Measurements from ENCODE around the gene NTRK2. TPM values are rescaled to one million over a fixed set of nuclear protein-coding genes. Genes with fewer than 3 reads are reported as not detected.
A peak's percentile ranks its signal among the peaks of the same experiment; 100 is the strongest.

NTRK2 gene
- polyA plus RNA-seq, 1 donor (not counting 4 experiments of a cell fraction or from before 2014, with no cell fraction given) = 0.08 TPM

DNA sequence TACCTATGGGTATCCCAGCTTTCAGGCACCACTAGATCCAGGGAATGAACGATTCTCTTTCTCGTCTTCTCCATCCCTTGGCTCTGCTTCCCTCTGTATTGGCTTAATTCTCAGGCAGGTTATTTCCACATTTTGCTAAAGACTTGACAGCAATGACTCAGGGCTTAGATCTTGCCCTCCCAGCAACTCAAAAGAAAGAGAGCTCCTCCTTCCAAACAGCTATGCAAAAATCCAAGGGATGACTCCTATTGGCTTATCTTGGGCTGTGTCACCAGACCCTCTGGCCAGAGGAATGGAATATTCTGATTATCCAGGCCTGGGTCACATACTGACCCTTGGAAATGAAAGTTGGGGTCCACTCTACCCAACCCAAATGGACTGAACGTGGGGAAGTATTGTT, 270.2 kb downstream of the NTRK2 start:
- Histone ChIP-seq H3K4me3 (ENCODE audit: control insufficient read depth in 2 of 3, extremely low read depth in 1 of 3, insufficient read depth in 2 of 3, low read depth in 1 of 3, low read length in 3 of 3) (no peak overlapping the region), H4K20me1 (ENCODE audit: control insufficient read depth, extremely low read depth, insufficient read depth, low read length) (no peaks in the 10 kb centered on the region), H3K79me2 (ENCODE audit: control insufficient read depth, insufficient read depth, low read length) (no peaks in the 10 kb centered on the region), H3K9ac (ENCODE audit: control insufficient read depth, extremely low read depth, insufficient read depth, low read length) (no peak overlapping the region), H2AFZ (ENCODE audit: control insufficient read depth, low read length) (no peak overlapping the region), H3K36me3 (ENCODE audit: control insufficient read depth in 2 of 2, extremely low read depth in 1 of 2, insufficient read depth in 2 of 2, low read length in 2 of 2) (no peaks in the 10 kb centered on the region), H3K4me1 (ENCODE audit: control insufficient read depth, extremely low read depth, insufficient read depth, low read length) (peaks cover 8% of the 10 kb centered on the region), H3K27me3 (ENCODE audit: control insufficient read depth, extremely low read depth, insufficient read depth, low read length) (no peaks in the 10 kb centered on the region), H3K4me2 (ENCODE audit: control insufficient read depth, extremely low read depth, insufficient read depth, low read depth, low read length) (no peak overlapping the region), H3K9me3 (ENCODE audit: control insufficient read depth, low read depth, low read length) (no peaks in the 10 kb centered on the region), H3K9me1 (ENCODE audit: control insufficient read depth, extremely low read depth, insufficient read depth, low read length) (no peaks in the 10 kb centered on the region), H3K27ac (ENCODE audit: control insufficient read depth, insufficient read depth, low read length) (no peak overlapping the region)
- TF ChIP-seq, protein P1, sequence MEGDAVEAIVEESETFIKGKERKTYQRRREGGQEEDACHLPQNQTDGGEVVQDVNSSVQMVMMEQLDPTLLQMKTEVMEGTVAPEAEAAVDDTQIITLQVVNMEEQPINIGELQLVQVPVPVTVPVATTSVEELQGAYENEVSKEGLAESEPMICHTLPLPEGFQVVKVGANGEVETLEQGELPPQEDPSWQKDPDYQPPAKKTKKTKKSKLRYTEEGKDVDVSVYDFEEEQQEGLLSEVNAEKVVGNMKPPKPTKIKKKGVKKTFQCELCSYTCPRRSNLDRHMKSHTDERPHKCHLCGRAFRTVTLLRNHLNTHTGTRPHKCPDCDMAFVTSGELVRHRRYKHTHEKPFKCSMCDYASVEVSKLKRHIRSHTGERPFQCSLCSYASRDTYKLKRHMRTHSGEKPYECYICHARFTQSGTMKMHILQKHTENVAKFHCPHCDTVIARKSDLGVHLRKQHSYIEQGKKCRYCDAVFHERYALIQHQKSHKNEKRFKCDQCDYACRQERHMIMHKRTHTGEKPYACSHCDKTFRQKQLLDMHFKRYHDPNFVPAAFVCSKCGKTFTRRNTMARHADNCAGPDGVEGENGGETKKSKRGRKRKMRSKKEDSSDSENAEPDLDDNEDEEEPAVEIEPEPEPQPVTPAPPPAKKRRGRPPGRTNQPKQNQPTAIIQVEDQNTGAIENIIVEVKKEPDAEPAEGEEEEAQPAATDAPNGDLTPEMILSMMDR (optimal IDR thresholded peaks at IDR 0.05 in 1 of 3, IDR thresholded peaks at IDR 0.05 in 1 of 3, conservative IDR thresholded peaks at IDR 0.05 in 1 of 3; ENCODE audit: extremely low read depth in 1 of 3, insufficient read depth in 2 of 3, low read length in 3 of 3) = no peak
- no peak for TF ChIP-seq EZH2 (IDR thresholded peaks at IDR 0.05; ENCODE audit: low read length)
- FAIRE-seq (peak; percentile 63), DNase-seq (ENCODE audit: low read depth, low spot score) (no peak)
- dilution Hi-C loops (cut with MboI; ENCODE audit: extremely low pct_ligation_motif_present, low sequenced_read_pairs) = no loop called here

GRCh38 chr9:84940294-84940693, 270.8 kb downstream of the NTRK2 start:
- H3K9me1 ChIP-seq (ENCODE audit: control insufficient read depth, extremely low read depth, insufficient read depth, low read length) = no peaks in the 10 kb centered on the region
- no peaks in the 10 kb centered on the region for H3K79me2 ChIP-seq (ENCODE audit: control insufficient read depth, insufficient read depth, low read length)
- H4K20me1 ChIP-seq (ENCODE audit: control insufficient read depth, extremely low read depth, insufficient read depth, low read length) = no peaks in the 10 kb centered on the region
- TF ChIP-seq, protein P1 (optimal IDR thresholded peaks at IDR 0.05 in 1 of 3, IDR thresholded peaks at IDR 0.05 in 1 of 3, conservative IDR thresholded peaks at IDR 0.05 in 1 of 3; ENCODE audit: extremely low read depth in 1 of 3, insufficient read depth in 2 of 3, low read length in 3 of 3) = no peak
- TF ChIP-seq EZH2 (IDR thresholded peaks at IDR 0.05; ENCODE audit: low read length) = no peak
- no peaks in the 10 kb centered on the region for H3K36me3 ChIP-seq (ENCODE audit: control insufficient read depth in 2 of 2, extremely low read depth in 1 of 2, insufficient read depth in 2 of 2, low read length in 2 of 2)
- H3K9ac ChIP-seq (ENCODE audit: control insufficient read depth, extremely low read depth, insufficient read depth, low read length) = no peak overlapping the region
- no peak overlapping the region for H3K4me2 ChIP-seq (ENCODE audit: control insufficient read depth, extremely low read depth, insufficient read depth, low read depth, low read length)
- peaks cover 8% of the 10 kb centered on the region for H3K4me1 ChIP-seq (ENCODE audit: control insufficient read depth, extremely low read depth, insufficient read depth, low read length)
- H2AFZ ChIP-seq (ENCODE audit: control insufficient read depth, low read length) = no peak overlapping the region
- dilution Hi-C loops (cut with MboI; ENCODE audit: extremely low pct_ligation_motif_present, low sequenced_read_pairs) = no loop called here
- H3K27ac ChIP-seq (ENCODE audit: control insufficient read depth, insufficient read depth, low read length) = no peak overlapping the region
- H3K27me3 ChIP-seq (ENCODE audit: control insufficient read depth, extremely low read depth, insufficient read depth, low read length) = no peaks in the 10 kb centered on the region
- H3K4me3 ChIP-seq (ENCODE audit: control insufficient read depth in 2 of 3, extremely low read depth in 1 of 3, insufficient read depth in 2 of 3, low read depth in 1 of 3, low read length in 3 of 3) = no peak overlapping the region
- FAIRE-seq (peak; percentile 79), DNase-seq (ENCODE audit: low read depth, low spot score) (peak; percentile 80)
- no peaks in the 10 kb centered on the region for H3K9me3 ChIP-seq (ENCODE audit: control insufficient read depth, low read depth, low read length)
